Endothelial cell of umbilical vein (primary cell): ENCODE measurements around the gene CYP21A2. TPM values are rescaled to one million over a fixed set of nuclear protein-coding genes. Genes with fewer than 3 reads are reported as not detected.

Experiments
- BruUV-seq: library from RNA; stranded (reverse); fragments of 400-500 nt; replicated peaks from 2 replicates; lab custom pipeline; 2021; lab: Mats Ljungman, UMichigan
- CTCF ChIA-PET: fragments of 300-600, 350-600 bp; sonication (Branson Sonifier 250); formaldehyde crosslinking; loops from one replicate; lab custom pipeline; 2021; ENCODE audit warnings: antibody characterized with exemption, inconsistent platforms; lab: Charles Lee
- POLR2A ChIA-PET: fragments of 300-600, 350-600 bp; sonication (Branson Sonifier 250); formaldehyde crosslinking; loops from one replicate; lab custom pipeline; 2021; ENCODE audit warnings: antibody characterized with exemption, inconsistent platforms; lab: Charles Lee
- DNase-seq: peaks from one replicate; pipeline ENCODE4 v3.0.0-alpha.2; 2011; ENCODE audit warnings: low read depth, low spot score
- FAIRE-seq: peaks from 2 replicates; lab custom pipeline; 2011; peaks lifted over from hg19 to GRCh38; lab: Jason Lieb, UNC
- H2AFZ ChIP-seq: 2 replicates; pipeline ENCODE4 v1.6.0; 2012; ENCODE audit warnings: low read depth, low read length, control low read depth, inconsistent platforms
- H3K27ac ChIP-seq: 2 replicates; pipeline ENCODE4 v1.5.1; 2011; ENCODE audit warnings: low read depth, mild to moderate bottlenecking, control low read depth, low read length, moderate library complexity; ENCODE audit not compliant: insufficient read depth
- H3K27me3 ChIP-seq, 2 experiments: 2 replicates each; pipeline versions ENCODE4 v1.6.0 to v1.6.1; 2011; ENCODE audit warnings: low read length in 2 of 2, mixed read lengths in 1 of 2; ENCODE audit not compliant: control insufficient read depth in 2 of 2, insufficient read depth in 2 of 2
- H3K36me3 ChIP-seq, 2 experiments: 2 replicates in 1 of 2; 3 replicates in 1 of 2; pipeline ENCODE4 v1.5.1; 2011; ENCODE audit warnings: low read length in 2 of 2, mild to moderate bottlenecking in 1 of 2, moderate library complexity in 1 of 2; ENCODE audit not compliant: control insufficient read depth in 2 of 2, insufficient read depth in 2 of 2; ENCODE audit errors: extremely low read depth in 1 of 2
- H3K4me1 ChIP-seq: 3 replicates; pipeline ENCODE4 v1.5.1; 2011; ENCODE audit warnings: mild to moderate bottlenecking, low read length; ENCODE audit not compliant: control insufficient read depth, insufficient read depth; ENCODE audit errors: extremely low read depth
- H3K4me2 ChIP-seq: 2 replicates; pipeline ENCODE4 v1.6.1; 2011; ENCODE audit warnings: low read length, control low read depth, mixed read lengths; ENCODE audit not compliant: insufficient read depth
- H3K4me3 ChIP-seq, 3 experiments: fragments of 200-600 bp in 1 of 3; sonication (generic), shearing (Covaris generic) in 1 of 3; replicated peaks in 1 of 3; 2 replicates each; pipeline ENCODE4 v1.5.1; 2011 to 2016; ENCODE audit warnings: control low read depth in 3 of 3, low read length in 3 of 3, mild to moderate bottlenecking in 2 of 3, inconsistent platforms in 1 of 3, low read depth in 1 of 3, moderate library complexity in 1 of 3; ENCODE audit not compliant: insufficient read depth in 1 of 3
- H3K79me2 ChIP-seq: 2 replicates; pipeline ENCODE4 v1.6.0; 2012; ENCODE audit warnings: low read length, inconsistent platforms; ENCODE audit not compliant: control insufficient read depth, insufficient read depth
- H3K9ac ChIP-seq: replicated peaks from 2 replicates; pipeline ENCODE3; 2011; ENCODE audit warnings: low read length, control low read depth; ENCODE audit not compliant: insufficient read depth; ENCODE audit errors: extremely low read depth
- H3K9me1 ChIP-seq: replicated peaks from 3 replicates; pipeline ENCODE4 v1.6.0; 2011; ENCODE audit warnings: mild to moderate bottlenecking, low read length; ENCODE audit not compliant: control insufficient read depth, insufficient read depth; ENCODE audit errors: extremely low read depth
- H3K9me3 ChIP-seq: replicated peaks from 2 replicates; pipeline ENCODE4 v1.5.1; 2012; ENCODE audit warnings: low read length, inconsistent platforms; ENCODE audit not compliant: control insufficient read depth, insufficient read depth
- H4K20me1 ChIP-seq: replicated peaks from 2 replicates; pipeline ENCODE3; 2011; ENCODE audit warnings: mild to moderate bottlenecking, low read length; ENCODE audit not compliant: control insufficient read depth, insufficient read depth; ENCODE audit errors: extremely low read depth
- CTCF ChIP-seq, 2 donors: IDR thresholded peaks; 1 replicate in 1 of 2; 2 replicates in 1 of 2; pipeline ENCODE4 v1.5.1; 2011; ENCODE audit warnings: low read length in 2 of 2, mild to moderate bottlenecking in 2 of 2, moderate library complexity in 2 of 2, control low read depth in 1 of 2, inconsistent platforms in 1 of 2, low read depth in 1 of 2; ENCODE audit not compliant: insufficient read depth in 1 of 2; ENCODE audit errors: extremely low read depth in 1 of 2
- EZH2 ChIP-seq: IDR thresholded peaks from 2 replicates; pipeline ENCODE4 v1.6.1; 2012; ENCODE audit warnings: borderline replicate concordance, low read depth, mild to moderate bottlenecking, moderate library complexity, low read length, inconsistent platforms; ENCODE audit not compliant: severe bottlenecking
- FOS ChIP-seq: IDR thresholded peaks from 2 replicates; pipeline ENCODE4 v1.6.1; 2011; ENCODE audit warnings: mild to moderate bottlenecking, low read length, moderate library complexity, borderline replicate concordance; ENCODE audit not compliant: insufficient read depth
- GATA2 ChIP-seq: IDR thresholded peaks from 2 replicates; pipeline ENCODE4 v1.7.0; 2011; ENCODE audit warnings: low read depth, mild to moderate bottlenecking, moderate library complexity, mixed read lengths, low read length; ENCODE audit not compliant: insufficient read length, insufficient read depth
- JUN ChIP-seq: IDR thresholded peaks from 2 replicates; pipeline ENCODE4 v1.6.1; 2011; ENCODE audit warnings: borderline replicate concordance, low read depth; ENCODE audit not compliant: insufficient read length, insufficient read depth
- MAX ChIP-seq: IDR thresholded peaks from 2 replicates; pipeline ENCODE4 v1.6.1; 2011; ENCODE audit not compliant: insufficient read depth, insufficient read length
- MYC ChIP-seq: IDR thresholded peaks from one replicate; pipeline ENCODE4 v1.6.1; 2011; ENCODE audit warnings: mild to moderate bottlenecking, low read depth, low read length
- POLR2A ChIP-seq: IDR thresholded peaks from 2 replicates; pipeline ENCODE4 v1.6.1; 2012; ENCODE audit warnings: low read depth, mild to moderate bottlenecking, control low read depth, low read length
- POLR2AphosphoS5 ChIP-seq: IDR thresholded peaks from 2 replicates; pipeline ENCODE4 v1.6.1; 2012; ENCODE audit warnings: low read depth, mild to moderate bottlenecking, control low read depth, low read length, moderate library complexity; ENCODE audit not compliant: insufficient read depth
- dilution Hi-C: fragments of 300-500 bp; cut with MboI; formaldehyde crosslinking; loops from one replicate; pipeline ENCODE4 v1.15.0; 2019; ENCODE audit warnings: low sequenced_read_pairs; ENCODE audit not compliant: extremely low pct_ligation_motif_present
- intact Hi-C: fragments of 100-400 bp; cut with micrococcal nuclease; formaldehyde crosslinking; loops from one replicate; pipeline ENCODE4 v1.10.0; 2022
- polyA plus RNA-seq, 4 experiments: library from polyadenylated mRNA; depleted of rRNA in 3 of 4; stranded (reverse) in 3 of 4; unstranded in 1 of 4; fragments of >200 nt; gene quantifications; 2 replicates each; pipeline versions ENCODE4 v1.2.1 to v1.2.3, GENCODE V29; 2011 to 2012; ENCODE audit warnings: missing spikeins in 1 of 4
- total RNA-seq: library from RNA; stranded (reverse); gene quantifications from 2 replicates; pipeline ENCODE4 v1.2.3, GENCODE V29; 2021

Gene CYP21A2
- total and polyA plus RNA-seq, 2 donors (not counting 3 experiments of a cell fraction or from before 2014, with no cell fraction given), result 0.22 to 0.46 TPM

GRCh38 chr6:32058511-32058963 lies 20.3 kb downstream of the CYP21A2 start:
- peak overlapping the region; percentile 73 for H2AFZ ChIP-seq
- H3K9me3 ChIP-seq, result no peaks in the 10 kb centered on the region
- H3K9me1 ChIP-seq, result no peaks in the 10 kb centered on the region
- peak; percentile 39 for TF ChIP-seq FOS
- TF ChIP-seq MYC, result no peak
- TF ChIP-seq POLR2A, result no peak
- dilution Hi-C loops (no loop called here), intact Hi-C loops (no loop called here)
- H3K9ac ChIP-seq, result peak overlapping the region; percentile 23
- no peaks in the 10 kb centered on the region for H3K36me3 ChIP-seq
- no peak overlapping the region for H3K4me3 ChIP-seq
- no TSS peak for BruUV-seq
- H3K79me2 ChIP-seq, result no peaks in the 10 kb centered on the region
- no peak overlapping the region for H3K27ac ChIP-seq
- peaks cover 9% of the 10 kb centered on the region for H3K4me1 ChIP-seq
- H3K27me3 ChIP-seq, result no peaks in the 10 kb centered on the region
- H3K4me2 ChIP-seq, result peak overlapping the region; percentile 44
- ChIA-PET CTCF (interaction anchor here (1.1 to 1.7 kb wide), 2 partner anchors 11 to 21 kb away, joined by 3 to 7 read pairs; no protein-coding TSS in a partner anchor), POLR2A (no interaction called here)
- peak; percentile 88 for DNase-seq
- FAIRE-seq, result no peak
- no peaks in the 10 kb centered on the region for H4K20me1 ChIP-seq

DNA sequence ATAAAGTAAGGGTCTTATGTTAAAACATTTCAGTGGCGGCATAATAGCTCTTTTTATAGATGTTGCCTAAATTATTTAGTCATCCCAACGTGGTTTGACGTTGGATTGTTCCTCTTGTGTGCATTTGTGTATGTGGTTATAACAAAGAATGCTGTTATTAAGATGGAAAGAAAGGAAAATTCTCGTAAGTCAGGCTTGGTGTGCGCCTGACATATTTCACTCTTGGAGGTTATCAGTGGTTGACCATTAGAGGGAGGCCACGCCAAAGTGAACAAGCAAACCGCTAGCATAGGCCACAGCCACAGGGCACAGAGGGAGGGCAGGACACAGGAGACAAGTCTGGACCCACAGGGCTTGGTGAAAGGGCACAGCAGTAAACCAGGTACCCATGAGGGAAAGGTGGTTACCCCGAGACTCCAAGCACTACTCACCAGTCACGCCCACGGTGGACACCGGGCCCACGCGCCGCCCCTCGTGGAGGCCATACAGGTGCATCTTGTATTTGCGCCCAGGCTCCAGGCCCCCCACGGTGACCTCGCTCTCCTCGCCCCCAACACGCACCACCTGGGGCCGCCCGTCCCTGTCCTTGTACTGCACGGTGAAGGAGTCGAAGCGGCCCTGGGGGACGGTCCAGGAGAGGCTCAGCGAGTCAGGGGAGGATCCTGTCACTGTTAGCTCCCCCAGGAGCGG lies 22.9 kb downstream of the CYP21A2 start:
- Histone ChIP-seq H3K4me3 (no peak overlapping the region), H3K27me3 (no peaks in the 10 kb centered on the region), H3K36me3 (no peaks in the 10 kb centered on the region), H2AFZ (no peak overlapping the region), H3K79me2 (no peaks in the 10 kb centered on the region), H3K4me2 (no peak overlapping the region), H3K4me1 (peaks cover 9% of the 10 kb centered on the region), H3K9ac (no peak overlapping the region), H3K27ac (no peak overlapping the region), H3K9me1 (no peaks in the 10 kb centered on the region), H4K20me1 (no peaks in the 10 kb centered on the region), H3K9me3 (no peaks in the 10 kb centered on the region)
- TF ChIP-seq GATA2 (no peak), MYC (no peak), EZH2 (no peak), JUN (no peak), POLR2A (no peak), CTCF (IDR thresholded peaks at IDR 0.05; ENCODE audit: extremely low read depth in 1 of 2, insufficient read depth in 1 of 2, low read depth in 1 of 2, low read length in 2 of 2) (no peak), FOS (no peak), MAX (no peak), POLR2AphosphoS5 (no peak)
- ChIA-PET POLR2A (no interaction called here), CTCF (no interaction called here)
- no TSS peak for BruUV-seq
- no peak for DNase-seq
- dilution Hi-C loops, result no loop called here
- intact Hi-C loops, result no loop called here
- FAIRE-seq, result no peak
